ENCODE measurements around the gene PTPRR. TPM values are rescaled to one million over a fixed set of nuclear protein-coding genes. Genes with fewer than 3 reads are reported as not detected.

PTPRR gene
- total and polyA plus RNA-seq, 10 of the 15 experiments (the other 5 are each of a cell fraction or from before 2014, with no cell fraction given) = 0.14 to 3.1 (median 0.42) TPM

DNA sequence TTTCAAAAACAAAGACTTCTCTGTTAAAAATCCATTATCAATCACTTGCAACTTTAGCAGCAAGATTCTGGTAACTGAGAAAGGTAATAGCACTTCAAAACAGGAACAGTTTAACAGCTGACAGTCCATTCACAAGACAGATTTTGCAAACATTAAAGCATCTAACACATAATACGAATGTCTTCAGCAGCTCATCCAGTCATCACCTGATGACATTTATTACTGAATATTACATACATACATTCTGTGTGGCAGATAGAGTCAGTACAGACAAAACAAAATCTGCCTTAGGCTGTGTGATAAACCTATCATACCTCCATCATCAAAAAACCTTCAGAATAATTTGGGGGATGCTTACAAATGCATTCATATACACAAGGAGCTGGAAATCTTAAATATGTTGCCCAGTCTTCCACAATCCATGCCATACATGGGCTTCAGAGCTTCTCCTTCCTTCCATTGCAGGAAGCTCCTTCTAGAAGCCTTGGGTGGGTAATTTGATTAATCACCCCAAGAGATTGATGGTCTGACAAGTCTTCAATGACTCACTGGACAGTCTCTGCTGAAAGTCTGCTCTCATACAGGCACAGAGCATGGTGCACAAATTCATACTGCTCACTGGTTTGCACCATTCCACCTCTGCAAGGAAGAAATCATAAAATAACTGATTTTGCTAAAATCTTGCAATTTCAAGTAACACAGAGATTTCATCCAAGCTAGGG, 281.7 kb downstream of the PTPRR start:
- no TSS peak for BruUV-seq (replicated peaks)
- Histone ChIP-seq H3K4me2 (ENCODE audit: control insufficient read depth, insufficient read depth) (no peak overlapping the region), H3K36me3 (ENCODE audit: control insufficient read depth in 2 of 2, insufficient read depth in 2 of 2, low read length in 1 of 2) (no peaks in the 10 kb centered on the region), H2AFZ (ENCODE audit: control insufficient read depth, low read depth, low read length) (no peak overlapping the region), H3K4me3 (no peak overlapping the region), H3K27me3 (replicated peaks in 1 of 2; ENCODE audit: control insufficient read depth in 2 of 2, insufficient read depth in 2 of 2, low read length in 1 of 2) (no peaks in the 10 kb centered on the region), H4K20me1 (ENCODE audit: control insufficient read depth, insufficient read depth) (no peaks in the 10 kb centered on the region), H3K4me1 (ENCODE audit: control insufficient read depth, insufficient read depth, low read length) (no peaks in the 10 kb centered on the region), H3K9ac (ENCODE audit: control insufficient read depth, insufficient read depth, low read length) (no peak overlapping the region), H3K79me2 (ENCODE audit: control insufficient read depth, insufficient read depth, low read length) (no peaks in the 10 kb centered on the region), H3K9me3 (replicated peaks; ENCODE audit: control insufficient read depth, insufficient read depth, low read length) (no peaks in the 10 kb centered on the region), H3K27ac (ENCODE audit: control insufficient read depth, insufficient read depth) (no peak overlapping the region)
- 5% methylated on average over 1 of the region's 1 CpG for WGBS (ENCODE audit: insufficient coverage, insufficient replicate concordance, low lambda C conversion rate, missing lambda C conversion rate)
- in situ Hi-C loops (cut with MboI) = no loop called here
- FAIRE-seq (no peak), ATAC-seq (no peak), DNase-seq (ENCODE audit: low read depth, low spot score) (no peak)
- ChIA-PET POLR2A (no interaction called here), SMC1A (ENCODE audit: uncharacterized antibody, unreplicated experiment) (no interaction called here), RAD21 (ENCODE audit: unreplicated experiment) (no interaction called here), CTCF (interaction anchor here (0.7 to 1.3 kb wide), 2 partner anchors 14 to 414 kb away, joined by 3 read pairs; no protein-coding TSS in a partner anchor)
- no peak for TF ChIP-seq TAF1 (IDR thresholded peaks at IDR 0.05; ENCODE audit: borderline replicate concordance, low read depth, low read length)
- TF ChIP-seq ZNF24 (IDR thresholded peaks at IDR 0.05) = no peak
- TF ChIP-seq RAD21 (IDR thresholded peaks at IDR 0.05; ENCODE audit: insufficient read depth, low read depth, low read length) = no peak
- no peak for TF ChIP-seq EZH2 (IDR thresholded peaks at IDR 0.05; ENCODE audit: borderline replicate concordance, control insufficient read depth, low read depth, low read length)
- TF ChIP-seq STAT3 (IDR thresholded peaks at IDR 0.05; ENCODE audit: low read depth, low read length) = no peak
- TF ChIP-seq RUNX3 (IDR thresholded peaks at IDR 0.05; ENCODE audit: low read length) = no peak
- no peak for TF ChIP-seq POU2F2 (IDR thresholded peaks at IDR 0.05; ENCODE audit: borderline replicate concordance, low read depth, low read length)
- TF ChIP-seq TCF7 (IDR thresholded peaks at IDR 0.05; ENCODE audit: borderline replicate concordance) = no peak
- TF ChIP-seq, protein P1, sequence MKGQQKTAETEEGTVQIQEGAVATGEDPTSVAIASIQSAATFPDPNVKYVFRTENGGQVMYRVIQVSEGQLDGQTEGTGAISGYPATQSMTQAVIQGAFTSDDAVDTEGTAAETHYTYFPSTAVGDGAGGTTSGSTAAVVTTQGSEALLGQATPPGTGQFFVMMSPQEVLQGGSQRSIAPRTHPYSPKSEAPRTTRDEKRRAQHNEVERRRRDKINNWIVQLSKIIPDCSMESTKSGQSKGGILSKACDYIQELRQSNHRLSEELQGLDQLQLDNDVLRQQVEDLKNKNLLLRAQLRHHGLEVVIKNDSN (IDR thresholded peaks at IDR 0.05; ENCODE audit: borderline replicate concordance, extremely low read length, insufficient read depth, low read depth, low read length) = no peak
- intact Hi-C loops (cut with micrococcal nuclease; ENCODE audit: unreplicated experiment) = no loop called here
